H1 (cell line): ENCODE measurements around the gene RNASET2. TPM values are rescaled to one million over a fixed set of nuclear protein-coding genes. Genes with fewer than 3 reads are reported as not detected.
"Not testable (repeated sequence)": the region's sequence is repeated elsewhere in the genome, so short reads cannot be mapped to it uniquely, and the experiment has no call there.

Experiments used
- CTCF ChIA-PET: fragments of 300-600 bp; sonication (Branson Sonifier 250); formaldehyde crosslinking; loops from one replicate; lab custom pipeline; 2021; ENCODE audit not compliant: partially characterized antibody; lab: Charles Lee
- POLR2A ChIA-PET: fragments of 300-600 bp; sonication (Branson Sonifier 250); formaldehyde crosslinking; loops from one replicate; lab custom pipeline; 2021; ENCODE audit warnings: inconsistent platforms; ENCODE audit not compliant: partially characterized antibody; lab: Charles Lee
- DNase-seq, 2 experiments: peaks; one replicate each; pipeline versions ENCODE4 v3.0.0 to v3.0.0-alpha.2; 2010 to 2022; ENCODE audit warnings: low spot score in 2 of 2, low read depth in 1 of 2, mixed read lengths in 1 of 2
- FAIRE-seq: peaks from 2 replicates; lab custom pipeline; 2011; peaks lifted over from hg19 to GRCh38; lab: Jason Lieb, UNC
- H2AFZ ChIP-seq: 2 replicates; pipeline ENCODE4 v1.8.1; 2012; ENCODE audit warnings: low read length, inconsistent platforms
- H2AK5ac ChIP-seq: 2 replicates; pipeline ENCODE4 v1.6.1; 2013; ENCODE audit warnings: low read depth, low read length
- H2BK120ac ChIP-seq: replicated peaks from 2 replicates; pipeline ENCODE3; 2013; ENCODE audit warnings: low read depth, low read length, inconsistent platforms
- H2BK12ac ChIP-seq: 2 replicates; pipeline ENCODE4 v1.6.1; 2013; ENCODE audit warnings: low read depth, low read length
- H2BK15ac ChIP-seq: 2 replicates; pipeline ENCODE4 v1.6.1; 2013; ENCODE audit warnings: low read length
- H2BK20ac ChIP-seq: 2 replicates; pipeline ENCODE4 v1.6.1; 2013; ENCODE audit warnings: low read length
- H2BK5ac ChIP-seq: 2 replicates; pipeline ENCODE4 v1.6.1; 2013; ENCODE audit warnings: low read depth, low read length
- H3K14ac ChIP-seq: 2 replicates; pipeline ENCODE4 v1.6.1; 2013; ENCODE audit warnings: inconsistent platforms; ENCODE audit not compliant: insufficient read length
- H3K18ac ChIP-seq: 2 replicates; pipeline ENCODE4 v1.6.1; 2013; ENCODE audit warnings: low read length; ENCODE audit errors: extremely low read depth
- H3K23ac ChIP-seq: 2 replicates; pipeline ENCODE4 v1.6.1; 2013; ENCODE audit warnings: inconsistent platforms; ENCODE audit not compliant: insufficient read length
- H3K23me2 ChIP-seq: 2 replicates; pipeline ENCODE4 v1.6.1; 2013; ENCODE audit warnings: low read depth, low read length
- H3K27ac ChIP-seq: 2 replicates; pipeline ENCODE4 v1.6.1; 2011; ENCODE audit warnings: low read depth, low read length, inconsistent platforms
- H3K27me3 ChIP-seq, 4 experiments: replicated peaks in 1 of 4; 1 replicate in 1 of 4; 2 replicates in 3 of 4; pipeline versions ENCODE4 v1.6.1 to v1.8.1; 2011 to 2013; ENCODE audit warnings: low read length in 3 of 4, mild to moderate bottlenecking in 3 of 4, inconsistent platforms in 2 of 4, mixed read lengths in 2 of 4, moderate library complexity in 1 of 4; ENCODE audit not compliant: control insufficient read depth in 3 of 4, insufficient read depth in 3 of 4; ENCODE audit errors: extremely low read depth in 1 of 4
- H3K36me3 ChIP-seq, 4 experiments: 2 replicates each; pipeline versions ENCODE4 v1.6.1 to v1.8.1; 2011 to 2013; ENCODE audit warnings: mild to moderate bottlenecking in 4 of 4, low read length in 3 of 4, moderate library complexity in 2 of 4, control low read depth in 1 of 4, inconsistent platforms in 1 of 4; ENCODE audit not compliant: insufficient read depth in 4 of 4, control insufficient read depth in 2 of 4
- H3K4ac ChIP-seq: replicated peaks from 2 replicates; pipeline ENCODE3; 2013; ENCODE audit warnings: low read length, low read depth, mixed read lengths, inconsistent platforms; ENCODE audit not compliant: insufficient read length
- H3K4me1 ChIP-seq, 4 experiments: replicated peaks in 1 of 4; 1 replicate in 1 of 4; 2 replicates in 3 of 4; pipeline versions ENCODE4 v1.6.1 to v1.8.1; 2011 to 2013; ENCODE audit warnings: low read length in 3 of 4, inconsistent platforms in 2 of 4, mixed read lengths in 1 of 4; ENCODE audit not compliant: insufficient read depth in 4 of 4, control insufficient read depth in 3 of 4
- H3K4me2 ChIP-seq, 2 experiments: 2 replicates each; pipeline versions ENCODE4 v1.6.1 to v1.8.1; 2011 to 2013; ENCODE audit warnings: low read depth in 2 of 2, low read length in 2 of 2, control low read depth in 1 of 2, inconsistent platforms in 1 of 2, mild to moderate bottlenecking in 1 of 2; ENCODE audit not compliant: insufficient read depth in 1 of 2
- H3K4me3 ChIP-seq, 4 experiments: fragments of 200-600, 300-600 bp in 1 of 4; sonication (generic), shearing (Covaris generic), sonication (Bioruptor Twin) in 1 of 4; 2 replicates each; pipeline versions ENCODE4 v1.5.1 to v1.8.1; 2011 to 2016; ENCODE audit warnings: low read length in 4 of 4, low read depth in 3 of 4, control low read depth in 2 of 4, inconsistent platforms in 2 of 4, mild to moderate bottlenecking in 2 of 4, mixed read lengths in 1 of 4, moderate library complexity in 1 of 4; ENCODE audit not compliant: insufficient read depth in 2 of 4; ENCODE audit errors: extremely low read depth in 1 of 4
- H3K56ac ChIP-seq: replicated peaks from 2 replicates; pipeline ENCODE3; 2013; ENCODE audit warnings: low read depth, mild to moderate bottlenecking, mixed read lengths, low read length, inconsistent platforms; ENCODE audit not compliant: insufficient read length
- H3K79me1 ChIP-seq: 2 replicates; pipeline ENCODE4 v1.6.1; 2013; ENCODE audit warnings: low read depth, low read length, control low read depth
- H3K79me2 ChIP-seq, 2 experiments: 2 replicates each; pipeline versions ENCODE4 v1.6.1 to v1.8.1; 2012 to 2013; ENCODE audit warnings: low read length in 2 of 2, mild to moderate bottlenecking in 2 of 2, inconsistent platforms in 1 of 2; ENCODE audit not compliant: insufficient read depth in 2 of 2, control insufficient read depth in 1 of 2
- H3K9ac ChIP-seq, 4 experiments: replicated peaks in 1 of 4; 1 replicate in 1 of 4; 2 replicates in 3 of 4; pipeline versions ENCODE4 v1.6.1 to v1.8.1; 2011 to 2013; ENCODE audit warnings: low read depth in 3 of 4, low read length in 3 of 4, control low read depth in 2 of 4, mild to moderate bottlenecking in 2 of 4, moderate library complexity in 2 of 4, inconsistent platforms in 1 of 4; ENCODE audit errors: extremely low read depth in 1 of 4
- H3K9me3 ChIP-seq, 2 experiments: 2 replicates each; pipeline versions ENCODE4 v1.6.1 to v1.8.1; 2012 to 2013; ENCODE audit warnings: mild to moderate bottlenecking in 2 of 2, moderate library complexity in 2 of 2, control low read depth in 1 of 2, inconsistent platforms in 1 of 2, low read depth in 1 of 2, low read length in 1 of 2, mixed read lengths in 1 of 2; ENCODE audit not compliant: insufficient read depth in 2 of 2
- H4K20me1 ChIP-seq, 2 experiments: replicated peaks in 1 of 2; 2 replicates each; pipeline versions ENCODE3 to v1.8.1; 2011 to 2013; ENCODE audit warnings: inconsistent platforms in 2 of 2, low read length in 2 of 2, mild to moderate bottlenecking in 1 of 2; ENCODE audit not compliant: insufficient read depth in 2 of 2, control insufficient read depth in 1 of 2
- H4K5ac ChIP-seq: 2 replicates; pipeline ENCODE4 v1.6.1; 2013; ENCODE audit warnings: low read length, low read depth, mixed read lengths, inconsistent platforms; ENCODE audit not compliant: insufficient read length
- H4K8ac ChIP-seq: 2 replicates; pipeline ENCODE4 v1.8.0; 2013; ENCODE audit warnings: mild to moderate bottlenecking, moderate library complexity, low read length, inconsistent platforms; ENCODE audit not compliant: insufficient read depth; ENCODE audit errors: extremely low read depth
- H4K91ac ChIP-seq: replicated peaks from 2 replicates; pipeline ENCODE3; 2013; ENCODE audit warnings: low read length, mixed read lengths, inconsistent platforms; ENCODE audit not compliant: insufficient read length
- WGBS, 2 experiments: shearing (Covaris generic) in 1 of 2; methylation state at CpG; one replicate each; pipeline versions ENCODE4 v1.1.6 to v1.1.7; 2013 to 2015; ENCODE audit warnings: low lambda C conversion rate in 2 of 2, mixed read lengths in 2 of 2, inconsistent platforms in 1 of 2, low coverage in 1 of 2, missing lambda C conversion rate in 1 of 2; ENCODE audit not compliant: insufficient replicate concordance in 2 of 2, insufficient coverage in 1 of 2, insufficient read length in 1 of 2; ENCODE audit errors: extremely low coverage in 1 of 2, missing lambda C conversion rate in 1 of 2; 5-methylcytosine and 5-hydroxymethylcytosine counted together
- polyA plus RNA-seq, 7 experiments: library from polyadenylated mRNA; depleted of rRNA in 3 of 7; stranded (reverse) in 5 of 7; unstranded in 2 of 7; fragments of >200 nt in 5 of 7; fragments of 200-250 nt in 2 of 7; gene quantifications; 1 replicate in 5 of 7; 2 replicates in 1 of 7; 4 replicates in 1 of 7; pipeline versions ENCODE4 v1.2.1 to v1.2.3, GENCODE V29; 2011 to 2013; ENCODE audit warnings: missing spikeins in 2 of 7, mixed read lengths in 2 of 7
- total RNA-seq: library from RNA; stranded (reverse); fragmentation: NEBNext Ultra II Directional; extraction: Animal tissue kit (Norgen Biotek cat#: 25700); gene quantifications from 2 replicates; pipeline ENCODE4 v1.2.1, GENCODE V29; 2021

Gene RNASET2
- total and polyA plus RNA-seq, 2 of the 8 experiments (the other 6 are each of a cell fraction or from before 2014, with no cell fraction given) = 15.7 to 22.9 TPM

- H4K91ac ChIP-seq, H4K20me1 ChIP-seq, H2AFZ ChIP-seq, H3K9ac ChIP-seq, H3K9me3 ChIP-seq, H4K5ac ChIP-seq, H3K36me3 ChIP-seq, H3K18ac ChIP-seq, H2AK5ac ChIP-seq, H2BK15ac ChIP-seq, H2BK12ac ChIP-seq, H2BK120ac ChIP-seq, H2BK5ac ChIP-seq, H3K4me2 ChIP-seq, H4K8ac ChIP-seq, H3K4me3 ChIP-seq, H3K56ac ChIP-seq, H3K27ac ChIP-seq, H2BK20ac ChIP-seq, POLR2A ChIA-PET, H3K23me2 ChIP-seq, H3K27me3 ChIP-seq, CTCF ChIA-PET, H3K14ac ChIP-seq, H3K4ac ChIP-seq, H3K23ac ChIP-seq, H3K79me2 ChIP-seq, DNase-seq, FAIRE-seq, H3K4me1 ChIP-seq, H3K79me1 ChIP-seq: not testable (repeated sequence)
- WGBS, 2 experiments = 73% methylated on average over 7 of the region's 7 CpGs; no CpG with 5 or more reads in 1 of the 2 experiments
Observed at GRCh38 chr6:166894614-166895013, 61.7 kb downstream of the RNASET2 start.

DNA sequence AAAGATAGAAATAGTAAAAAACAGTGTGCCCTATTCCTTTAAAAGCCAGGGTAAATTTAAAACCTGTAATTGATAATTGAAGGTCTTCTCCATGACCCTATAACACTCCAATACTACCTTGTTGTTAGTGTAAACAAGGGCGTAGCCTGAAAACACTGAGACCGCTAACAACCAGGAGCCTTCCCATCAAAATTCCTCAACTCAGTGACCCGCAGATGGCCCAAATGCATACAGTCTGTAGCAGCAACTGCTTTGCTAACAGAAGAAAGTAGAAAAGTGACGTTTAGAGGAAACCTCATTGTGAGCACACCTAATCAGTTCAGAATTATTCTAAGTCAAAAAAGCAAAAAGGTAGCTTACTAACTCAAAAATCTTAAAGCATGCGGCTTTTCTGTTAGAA, 63.9 kb downstream of the RNASET2 start:
- H3K79me1 ChIP-seq, H3K18ac ChIP-seq, FAIRE-seq, H2AFZ ChIP-seq, H3K4me1 ChIP-seq, H3K4me2 ChIP-seq, H2BK120ac ChIP-seq, H4K5ac ChIP-seq, H4K20me1 ChIP-seq, H3K27me3 ChIP-seq, POLR2A ChIA-PET, H3K23ac ChIP-seq, H2BK20ac ChIP-seq, H3K4ac ChIP-seq, H4K8ac ChIP-seq, H3K14ac ChIP-seq, H3K79me2 ChIP-seq, H2BK15ac ChIP-seq, DNase-seq, H3K23me2 ChIP-seq, H3K9ac ChIP-seq, H4K91ac ChIP-seq, H3K56ac ChIP-seq, H3K9me3 ChIP-seq, H3K27ac ChIP-seq, H2BK5ac ChIP-seq, H2AK5ac ChIP-seq, H3K36me3 ChIP-seq, H3K4me3 ChIP-seq, H2BK12ac ChIP-seq: not testable (repeated sequence)
- 68% methylated on average over 5 of the region's 5 CpGs; no CpG with 5 or more reads in 1 of the 2 experiments for WGBS, 2 experiments
- CTCF ChIA-PET = interaction anchor here (1.4 kb wide), 1 partner anchor 59 kb away, joined by 3 read pairs; no protein-coding TSS in a partner anchor
